Epidermal melanocyte (primary cell): ENCODE measurements around the gene LRPAP1.
"Not testable (repeated sequence)": the region's sequence is repeated elsewhere in the genome, so short reads cannot be mapped to it uniquely, and the experiment has no call there.

Experiments used
- DNase-seq: peaks from one replicate; pipeline ENCODE4 v3.0.0; 2011; ENCODE audit warnings: low spot score; ENCODE audit not compliant: insufficient read length

The LRPAP1 gene

DNA sequence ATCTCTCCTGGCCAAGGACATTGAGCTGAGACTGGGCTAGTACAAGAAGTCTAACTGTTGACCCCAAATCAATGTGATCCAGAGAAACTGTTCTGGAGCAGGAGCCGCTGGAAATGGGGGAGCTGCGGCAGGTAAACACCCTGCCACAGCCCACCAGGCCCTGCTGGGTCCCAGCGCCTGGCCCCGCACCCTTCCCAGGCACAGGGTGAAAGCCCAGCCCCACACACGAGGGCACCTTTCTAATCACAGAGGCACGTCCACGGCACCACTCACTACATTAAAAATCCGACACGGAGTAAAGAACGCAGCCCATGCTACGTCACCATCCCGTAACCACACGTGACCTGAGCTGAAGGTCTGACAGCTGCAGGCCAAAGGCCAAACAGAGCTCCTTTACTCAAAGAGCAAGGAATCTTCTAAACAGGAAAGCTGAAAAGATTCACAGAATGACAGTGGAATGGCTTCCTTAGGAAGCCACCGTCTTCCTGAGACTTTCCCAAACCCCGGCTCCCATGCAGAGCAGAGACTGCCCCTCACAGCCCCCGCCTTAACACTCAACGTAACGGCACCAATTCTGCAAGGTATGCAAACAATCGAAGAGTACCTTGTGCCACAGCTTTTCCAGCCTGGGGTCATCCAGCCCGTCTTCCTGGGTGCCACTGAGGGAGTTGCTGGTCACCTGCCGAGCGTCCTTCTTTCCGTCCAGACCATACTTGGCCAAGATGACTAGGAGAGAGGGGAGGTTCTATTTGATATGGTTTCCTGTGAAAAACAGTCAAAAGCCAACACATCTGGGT is 12.6 kb downstream of the LRPAP1 start:
- no peak for DNase-seq

DNA sequence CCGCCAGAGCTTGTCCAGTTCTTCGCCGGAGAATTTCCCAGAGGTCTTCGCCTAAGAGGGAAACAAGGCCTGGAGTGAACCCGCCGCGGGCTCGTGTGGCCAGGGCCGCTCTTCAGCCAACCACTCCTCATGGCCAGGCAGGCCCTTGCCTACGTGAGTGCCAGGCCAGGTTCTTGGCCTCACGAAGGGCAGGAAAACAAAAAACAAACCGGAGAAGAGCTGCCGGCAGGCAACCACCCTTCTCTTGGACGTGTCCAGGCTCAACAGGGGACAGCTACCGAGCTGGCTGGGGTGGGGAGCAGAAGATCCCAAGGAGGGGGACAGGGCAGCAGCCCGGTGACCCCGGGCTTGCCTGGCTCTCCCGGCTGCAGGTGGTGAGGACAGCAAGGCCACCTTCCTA is 13.3 kb downstream of the LRPAP1 start:
- DNase-seq: no peak

DNA sequence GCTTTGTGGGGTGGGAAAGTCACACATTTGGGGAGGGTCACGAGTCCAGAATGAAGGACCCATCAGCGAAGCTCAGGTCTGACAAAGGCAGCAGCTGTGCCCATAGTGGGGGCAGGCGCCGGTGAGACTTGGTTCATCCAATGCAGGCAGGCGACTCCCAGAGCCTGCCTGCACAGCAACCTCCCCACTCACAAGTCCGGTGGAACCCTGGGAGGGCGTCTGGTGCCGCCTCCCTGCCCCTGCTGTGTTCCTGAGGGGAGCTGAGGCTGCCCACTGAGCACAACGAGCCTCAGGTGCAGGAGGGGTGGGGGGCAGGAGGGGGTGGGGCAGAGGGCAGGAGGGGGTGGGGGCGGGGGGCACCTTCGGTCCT is 13.7 kb downstream of the LRPAP1 start:
- DNase-seq: no peak

DNA sequence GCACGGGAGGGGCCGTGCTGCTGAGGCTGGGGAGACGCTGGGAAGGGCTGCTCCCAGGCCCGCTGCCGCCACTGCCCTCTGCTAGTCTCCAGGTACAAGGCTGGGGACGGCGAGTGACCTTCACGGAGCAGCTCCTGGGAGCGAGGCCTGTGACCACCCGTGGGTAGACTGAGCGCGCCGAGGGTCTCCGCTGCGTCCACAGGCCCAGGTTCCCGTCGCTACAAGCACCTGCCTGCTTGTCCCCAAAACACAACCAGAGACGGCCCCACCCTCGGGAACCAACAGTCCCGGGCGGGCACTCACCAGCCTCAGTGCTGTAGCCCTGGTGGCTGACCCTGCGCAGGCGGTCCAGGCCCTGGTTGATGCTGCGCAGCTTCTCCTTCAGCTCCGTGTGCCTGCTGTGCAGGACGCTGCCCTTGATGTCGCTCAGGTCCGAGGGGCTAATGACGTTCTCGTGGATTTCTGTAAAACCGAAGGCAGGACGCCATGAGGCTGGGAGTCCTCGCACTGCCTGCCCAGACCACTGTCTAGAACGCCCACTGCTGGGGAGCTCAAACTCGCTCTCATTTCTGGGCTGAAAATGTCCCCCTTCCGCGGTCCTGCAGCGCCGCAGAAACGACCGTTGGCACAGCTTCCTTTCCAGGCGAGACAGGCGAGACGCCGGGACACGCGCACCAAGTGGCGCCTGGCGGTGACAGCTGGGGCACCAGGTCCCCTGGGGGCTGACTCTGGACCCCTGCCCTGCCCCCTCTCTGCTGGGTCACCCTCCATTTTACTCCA is 14.3 kb downstream of the LRPAP1 start:
- DNase-seq: no peak

DNA sequence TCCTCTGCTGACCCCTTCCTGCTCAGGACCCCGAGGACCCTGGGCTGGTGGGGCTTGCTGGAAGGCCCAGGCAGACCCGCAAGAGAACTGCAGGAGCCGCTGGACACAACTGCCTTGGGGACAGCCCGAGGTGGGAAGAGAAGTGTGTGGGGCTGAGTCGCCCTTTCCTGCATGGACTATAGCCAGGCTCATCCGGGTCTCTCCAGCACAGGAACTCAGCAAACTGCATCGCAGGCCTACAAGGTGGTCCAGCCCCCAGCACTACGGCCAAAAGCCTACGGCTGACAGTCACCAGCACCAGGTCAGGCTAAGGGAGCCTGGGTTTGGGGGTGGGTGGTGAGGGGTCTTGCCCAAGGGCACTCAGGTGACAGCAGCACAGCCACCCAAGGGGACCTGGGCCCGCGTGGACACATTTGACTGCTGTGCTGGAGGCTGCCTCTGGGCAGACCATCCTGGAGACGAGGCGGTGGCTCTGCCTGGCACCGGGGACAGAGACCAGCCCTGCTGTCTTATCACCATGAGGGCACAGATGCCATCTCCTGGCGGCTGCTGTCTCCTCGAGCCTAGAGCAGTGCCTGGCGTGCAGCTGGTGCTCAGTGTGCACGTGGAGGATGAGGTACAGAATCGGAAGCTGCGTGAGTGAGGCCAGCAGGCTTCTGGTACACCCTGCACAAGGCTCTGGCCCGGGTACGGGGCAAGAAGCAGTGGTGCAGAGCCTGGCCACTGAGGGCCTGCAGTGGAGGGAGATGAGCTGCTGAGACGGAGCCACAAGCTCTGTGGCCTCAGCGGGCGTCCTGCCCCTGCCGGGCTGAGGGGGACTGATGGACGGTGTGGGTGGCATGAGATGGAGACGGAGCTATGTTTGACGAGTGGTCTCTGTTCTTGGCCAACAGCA is 15.1 kb downstream of the LRPAP1 start:
- no peak for DNase-seq

DNA sequence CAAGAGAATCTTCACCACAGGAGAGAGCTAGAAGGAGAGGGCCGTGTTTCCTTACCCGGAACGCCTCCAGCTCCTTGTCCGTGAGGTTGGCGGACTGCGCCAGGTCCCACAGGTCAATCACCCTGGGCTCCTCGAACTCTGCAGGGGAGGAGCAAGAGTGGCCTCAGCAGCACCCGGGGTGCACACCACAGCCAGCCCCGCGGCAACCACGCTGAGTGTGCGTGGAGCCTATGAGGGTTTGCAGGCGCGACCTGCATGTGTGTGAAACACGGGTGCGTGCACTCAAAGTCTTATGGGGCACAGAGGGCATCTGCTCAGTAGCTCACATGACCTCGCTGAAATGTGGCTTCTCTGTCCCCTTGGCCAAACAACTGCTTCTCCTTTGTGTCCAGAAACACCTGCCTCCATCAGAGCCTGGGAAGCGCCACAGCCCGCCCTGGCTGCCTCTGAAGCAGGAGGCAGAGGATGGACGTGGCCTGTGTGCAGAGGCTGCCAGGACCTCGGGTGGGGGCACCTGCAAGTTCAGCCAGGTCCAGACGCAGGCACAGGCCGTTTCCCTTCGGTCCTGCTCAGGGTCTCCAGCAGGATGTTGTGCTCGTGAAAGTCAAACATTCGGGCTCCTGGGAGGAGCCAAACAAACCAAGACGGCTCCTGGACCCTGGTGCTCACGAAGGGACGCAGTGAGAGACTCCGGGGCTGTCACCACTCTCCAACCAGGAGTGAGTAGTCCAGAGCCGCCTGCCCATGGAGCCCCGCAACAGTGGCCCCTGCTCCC is 16.0 kb downstream of the LRPAP1 start:
- no peak for DNase-seq

DNA sequence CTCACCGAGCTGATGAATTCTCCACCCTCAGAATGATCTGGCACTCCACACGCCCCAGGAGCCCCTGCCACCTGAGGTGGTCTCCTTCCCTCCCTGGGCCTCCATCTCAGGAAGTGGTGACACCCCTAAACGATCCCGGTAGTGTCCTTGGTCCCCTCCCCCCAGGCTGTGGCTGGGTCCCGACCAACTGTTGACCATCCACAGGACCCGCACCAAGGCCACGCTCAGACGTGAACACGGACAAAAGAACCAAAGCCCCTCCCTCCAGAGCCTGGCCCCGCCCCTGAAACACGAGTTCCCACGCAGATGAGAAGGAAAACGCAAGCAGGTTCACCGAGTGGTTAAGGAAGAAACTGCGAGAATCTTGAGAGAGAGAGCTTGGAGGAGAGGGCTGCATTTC is 16.6 kb downstream of the LRPAP1 start:
- DNase-seq: no peak

DNA sequence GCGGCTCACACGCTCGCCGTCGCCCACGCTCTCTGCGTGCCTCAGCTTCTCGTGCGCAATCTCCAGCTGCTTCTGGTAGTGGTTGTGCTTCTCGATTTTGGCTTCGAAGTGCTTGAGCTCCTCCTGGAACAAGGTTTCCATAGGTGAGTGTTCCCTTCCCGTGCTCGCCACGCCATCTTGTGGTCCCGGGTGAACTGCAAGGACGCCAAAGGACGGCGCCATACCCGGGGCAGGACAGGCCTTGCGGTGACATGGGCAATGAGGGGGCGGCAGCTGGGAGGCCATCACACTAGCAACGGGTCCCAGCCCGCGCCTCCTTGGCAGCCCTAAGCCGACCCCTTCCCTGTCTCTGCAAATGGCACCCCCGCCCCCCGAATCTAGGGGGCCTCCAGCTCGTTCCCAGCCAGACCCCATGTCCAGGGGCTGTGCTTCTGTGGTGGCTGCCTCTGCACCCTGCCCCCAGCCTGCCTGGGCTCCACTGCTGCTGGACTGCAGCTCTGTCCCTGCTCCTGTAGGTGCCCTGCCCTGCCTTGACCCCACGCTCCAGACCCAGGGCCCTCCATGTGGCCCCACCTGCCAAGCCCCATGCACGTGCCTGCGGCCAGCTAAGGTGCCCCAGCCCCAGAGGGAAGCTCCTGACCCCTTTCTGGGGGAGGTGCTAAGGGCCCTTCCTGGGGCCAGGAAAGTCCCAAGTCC is 17.3 kb downstream of the LRPAP1 start:
- no peak for DNase-seq

DNA sequence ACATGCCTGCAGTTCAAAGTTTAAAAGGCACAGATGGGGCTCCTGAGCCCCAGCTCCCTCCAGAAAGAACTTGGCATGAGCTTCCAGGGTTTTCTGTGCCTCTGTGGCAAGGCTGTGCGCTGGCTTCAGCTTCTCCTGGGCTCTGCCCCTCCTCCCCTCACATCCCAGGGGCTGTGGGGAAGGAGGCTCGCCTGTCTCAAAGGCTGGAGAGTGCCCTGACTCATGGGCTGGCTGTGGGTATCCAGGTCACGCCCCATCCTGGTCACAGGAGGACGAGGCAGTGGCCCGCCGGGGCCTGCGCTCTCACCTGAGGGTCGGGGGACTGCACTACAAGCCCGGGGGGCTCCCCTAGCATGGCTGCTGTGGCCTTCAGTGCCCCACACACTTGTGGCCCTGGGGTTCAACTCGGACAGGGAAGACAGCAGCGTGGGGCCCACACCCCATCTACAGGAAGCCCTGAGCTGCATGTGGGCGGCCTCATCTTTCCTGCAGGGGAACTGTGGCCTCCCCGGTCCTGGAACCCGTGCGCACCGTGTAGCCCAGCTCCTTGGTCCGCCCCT is 17.9 kb downstream of the LRPAP1 start:
- no peak for DNase-seq

DNA sequence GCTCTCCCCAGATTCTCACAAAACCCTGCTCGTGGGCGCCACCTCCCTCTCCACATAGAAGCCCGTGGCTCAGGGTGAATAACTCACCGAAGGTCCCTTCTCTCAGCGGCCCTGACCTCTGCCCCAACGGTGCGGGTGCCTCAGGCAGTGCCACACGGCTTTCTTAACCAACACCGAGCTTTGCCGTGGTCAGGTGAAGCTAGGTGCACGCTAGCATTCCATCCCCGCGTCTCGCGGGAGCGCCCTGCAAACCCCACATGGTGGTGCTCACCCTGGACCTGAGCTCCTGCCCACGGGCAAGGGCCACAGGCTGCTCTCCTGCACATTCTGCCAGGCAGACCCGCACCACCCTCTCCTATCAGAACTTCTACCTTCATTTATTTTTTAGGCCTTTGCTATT is 18.4 kb downstream of the LRPAP1 start:
- DNase-seq: no peak

DNA sequence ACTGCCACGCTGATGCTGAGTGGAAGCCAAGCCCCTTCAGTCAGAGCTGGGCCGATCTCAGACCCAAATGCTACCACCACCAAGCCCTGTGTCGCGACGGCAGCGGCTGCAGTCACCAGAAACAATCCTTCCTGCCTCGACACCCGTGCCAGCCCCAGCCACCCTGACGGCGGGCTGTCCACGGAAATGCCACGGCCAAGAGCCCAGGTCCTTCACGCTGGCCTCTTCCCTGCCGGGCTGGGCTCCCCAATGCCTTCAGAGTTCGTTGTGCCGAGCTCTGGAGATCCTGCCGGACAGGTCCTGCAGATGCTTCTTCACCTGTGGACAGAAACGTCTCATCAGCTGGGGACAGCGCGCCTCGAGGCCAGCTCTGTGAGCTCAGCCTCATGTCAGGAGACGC is 19.5 kb downstream of the LRPAP1 start:
- no peak for DNase-seq

DNA sequence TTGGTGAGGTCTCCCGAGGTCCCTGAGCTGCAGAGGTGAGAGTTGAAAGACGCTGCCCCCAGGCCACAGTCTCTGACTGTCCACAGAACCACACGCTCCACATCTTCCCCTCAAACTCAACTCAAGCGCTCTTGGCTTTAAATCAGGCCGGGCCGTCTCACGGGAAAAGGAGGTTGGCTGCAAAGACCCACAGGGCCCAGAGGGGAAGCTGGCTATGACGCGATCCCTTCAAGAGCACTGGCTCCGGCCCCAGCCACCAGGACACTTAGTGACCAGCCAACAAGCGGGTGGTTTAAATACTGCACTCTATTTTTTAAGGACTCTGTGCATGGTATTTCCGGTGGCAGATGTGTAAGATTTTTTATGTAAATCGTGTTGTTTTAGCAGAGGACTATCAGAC is 19.9 kb downstream of the LRPAP1 start:
- no peak for DNase-seq

DNA sequence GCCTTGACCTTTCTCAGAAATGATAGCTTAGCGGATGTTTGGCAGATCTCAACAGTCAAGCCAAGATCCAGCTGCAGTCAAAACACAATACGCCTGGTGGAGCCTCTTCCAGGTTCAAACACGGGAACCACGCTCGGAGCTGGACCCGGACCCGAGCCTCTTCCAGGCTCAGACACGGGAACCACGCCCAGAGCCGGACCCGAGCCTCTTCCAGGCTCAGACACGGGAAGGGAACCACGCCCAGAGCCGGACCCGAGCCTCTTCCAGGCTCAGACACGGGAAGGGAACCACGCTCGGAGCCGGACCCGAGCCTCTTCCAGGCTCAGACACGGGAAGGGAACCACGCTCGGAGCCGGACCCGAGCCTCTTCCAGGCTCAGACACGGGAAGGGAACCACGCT is 20.6 kb downstream of the LRPAP1 start:
- not testable (repeated sequence) for DNase-seq

DNA sequence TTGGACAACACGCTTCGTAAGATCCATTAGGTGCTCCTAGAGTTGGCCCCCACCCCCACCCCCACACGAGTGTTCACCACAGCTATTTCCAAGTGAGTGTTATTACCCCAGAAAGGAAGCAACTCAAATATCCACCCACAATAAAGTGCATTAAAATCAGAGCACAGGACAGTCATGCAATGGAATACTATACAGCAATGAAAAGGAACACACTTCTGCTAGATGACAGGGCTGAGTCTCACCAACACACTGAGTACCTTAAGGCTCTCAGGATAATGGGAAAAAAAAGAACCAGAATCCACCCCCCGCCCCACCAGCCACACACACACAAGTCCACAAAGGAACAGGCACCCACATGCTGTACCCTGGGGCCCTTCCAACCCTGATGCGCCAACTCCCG is 21.0 kb downstream of the LRPAP1 start:
- DNase-seq: no peak

DNA sequence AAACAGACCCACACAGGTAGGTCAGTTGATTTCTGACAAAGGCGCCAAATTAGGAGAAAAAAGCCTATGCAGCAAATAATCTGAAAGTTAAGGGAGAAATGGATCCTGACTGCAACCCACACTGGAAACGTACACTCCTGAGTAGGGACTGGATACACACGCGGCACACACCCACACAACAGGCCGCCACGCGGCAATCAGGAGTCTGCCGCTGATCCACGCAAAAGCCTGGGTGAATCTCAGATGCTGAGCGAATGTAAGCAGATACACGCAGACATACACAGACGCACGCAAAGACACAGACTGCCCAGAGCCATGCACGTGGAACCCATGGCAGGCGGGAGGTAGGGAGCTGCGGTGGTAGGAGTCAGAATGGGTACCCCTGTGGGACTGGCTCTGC is 21.7 kb downstream of the LRPAP1 start:
- no peak for DNase-seq

DNA sequence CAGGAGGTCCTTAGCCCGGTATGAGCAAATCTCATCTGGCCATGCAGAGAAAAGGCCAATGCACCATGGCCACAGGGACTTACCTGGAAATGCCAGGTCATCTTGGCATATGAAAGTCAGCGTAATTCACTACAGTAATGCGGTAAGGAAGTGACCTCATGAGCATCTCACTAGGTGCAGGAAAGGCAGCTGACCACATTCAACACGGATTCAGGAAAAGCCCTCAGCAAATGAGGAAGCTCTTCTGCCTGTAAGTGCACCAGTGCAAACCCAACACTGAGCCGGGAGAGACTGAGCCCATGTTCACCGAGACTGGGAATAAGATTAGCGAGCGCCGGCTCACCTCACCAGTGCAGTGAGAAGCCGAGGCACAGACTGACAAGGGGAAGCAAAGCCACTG is 23.7 kb downstream of the LRPAP1 start:
- DNase-seq: no peak

DNA sequence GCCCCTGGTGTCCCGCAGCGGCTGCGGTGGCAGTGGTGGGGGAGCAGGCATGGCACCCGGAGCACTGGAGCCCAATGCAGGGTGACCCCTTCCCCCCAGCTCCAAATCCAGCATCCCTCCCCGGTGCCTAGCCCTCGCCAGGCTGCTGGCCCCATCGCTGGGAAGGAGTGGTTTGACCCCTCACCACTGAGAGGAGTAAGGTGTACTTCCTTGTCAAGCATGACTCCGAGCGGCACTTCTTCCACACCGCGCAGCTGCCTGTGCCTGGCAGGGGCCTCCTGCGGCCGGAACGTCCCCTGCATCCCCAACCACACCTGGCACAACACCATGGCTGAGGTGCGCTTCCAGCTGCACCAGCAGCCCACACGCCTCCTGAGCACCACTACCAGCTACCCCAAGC is 27.0 kb downstream of the LRPAP1 start:
- no peak for DNase-seq

DNA sequence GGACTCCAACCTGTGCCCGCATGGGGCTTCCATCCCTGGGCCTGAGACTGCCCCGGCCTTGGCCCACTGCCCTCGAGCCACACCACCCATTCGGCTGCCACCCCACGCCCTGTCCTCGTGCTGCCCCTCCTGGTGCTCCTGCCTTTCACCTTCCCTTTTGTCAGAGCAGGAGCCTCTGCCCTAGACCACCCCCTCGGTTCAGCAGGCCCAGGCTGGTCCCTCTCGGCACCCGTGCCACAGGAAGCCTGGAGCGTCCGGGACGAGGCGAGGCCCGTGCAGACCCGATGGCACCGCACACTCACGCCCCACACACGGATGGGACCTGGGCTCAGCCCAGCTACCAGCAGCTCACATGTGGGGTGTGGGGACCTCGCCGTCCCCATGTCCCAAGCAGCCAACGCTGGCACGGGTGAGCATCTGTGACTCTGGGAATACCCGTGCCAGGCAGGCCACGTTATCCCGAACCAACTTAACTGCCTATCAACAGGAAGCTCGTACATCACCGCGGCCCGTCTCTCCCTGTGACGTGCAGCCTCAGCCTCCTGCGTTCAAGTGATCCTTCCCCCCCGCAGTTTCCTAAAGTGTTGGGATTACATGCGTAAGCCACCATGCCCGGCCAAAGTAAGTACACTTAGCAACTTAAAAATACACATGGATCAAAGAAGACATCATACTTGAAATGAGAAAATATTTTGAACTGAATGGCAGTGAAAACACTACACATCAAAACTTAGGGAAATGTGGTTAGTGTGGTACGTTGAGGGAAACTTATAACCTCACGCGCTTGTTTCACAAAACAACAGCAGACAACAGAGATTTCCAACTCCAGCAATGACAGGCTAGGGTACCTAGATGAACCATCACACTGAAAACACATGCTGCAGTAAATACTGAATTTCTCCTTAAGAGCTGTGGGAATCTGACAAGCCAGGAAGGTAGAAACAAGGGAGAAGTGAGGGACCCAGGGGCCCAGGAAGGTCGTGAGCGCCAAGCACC is 29.0 kb downstream of the LRPAP1 start:
- no peak for DNase-seq

DNA sequence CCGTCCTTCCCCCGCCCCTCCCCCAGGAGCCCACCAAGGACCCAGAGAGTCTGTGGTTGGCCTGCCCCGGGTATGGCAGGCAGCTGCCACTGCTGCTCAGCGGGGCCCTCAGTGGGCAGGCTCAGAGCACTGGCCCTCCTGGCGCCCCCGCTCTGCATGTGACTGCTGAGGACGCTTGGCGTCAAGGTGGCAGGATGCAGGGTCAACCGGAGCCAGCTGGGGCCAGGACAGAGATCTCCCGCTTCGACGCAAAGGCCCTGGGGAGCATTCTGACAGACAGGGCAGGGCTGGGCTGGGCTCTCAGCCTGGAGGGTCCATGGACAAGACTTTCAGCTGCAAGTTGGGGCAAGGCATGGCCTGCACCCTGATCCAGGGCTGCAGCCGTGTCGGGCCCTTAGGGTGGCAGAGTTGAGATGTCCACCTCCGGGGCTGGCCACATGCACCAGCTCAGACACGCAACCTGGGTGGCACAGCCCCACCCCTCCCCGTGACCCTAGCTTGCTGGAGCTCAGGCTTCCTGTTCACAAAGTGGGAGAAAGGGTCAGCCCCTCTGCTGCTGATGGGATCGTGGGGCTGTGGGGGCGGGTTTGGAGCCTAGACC is 30.3 kb downstream of the LRPAP1 start:
- no peak for DNase-seq
